DOHH2 (cell line): ENCODE measurements around the gene MYO1B.

Source experiments
- EZH2phosphoT487 ChIP-seq: fragments of 200-600 bp; sonication (generic); IDR thresholded peaks from 2 replicates; pipeline ENCODE4 v1.6.1; 2017; ENCODE audit warnings: borderline replicate concordance, mild to moderate bottlenecking, antibody characterized with exemption, low read length, moderate library complexity, mixed read lengths
- TF ChIP-seq, protein P1 (sequence below): fragments of 200-600 bp; sonication (generic); IDR thresholded peaks from one replicate; pipeline ENCODE4 v1.5.1; 2014; ENCODE audit warnings: antibody characterized with exemption, mild to moderate bottlenecking, low read depth, low read length; ENCODE audit not compliant: poor library complexity, severe bottlenecking

DNA sequence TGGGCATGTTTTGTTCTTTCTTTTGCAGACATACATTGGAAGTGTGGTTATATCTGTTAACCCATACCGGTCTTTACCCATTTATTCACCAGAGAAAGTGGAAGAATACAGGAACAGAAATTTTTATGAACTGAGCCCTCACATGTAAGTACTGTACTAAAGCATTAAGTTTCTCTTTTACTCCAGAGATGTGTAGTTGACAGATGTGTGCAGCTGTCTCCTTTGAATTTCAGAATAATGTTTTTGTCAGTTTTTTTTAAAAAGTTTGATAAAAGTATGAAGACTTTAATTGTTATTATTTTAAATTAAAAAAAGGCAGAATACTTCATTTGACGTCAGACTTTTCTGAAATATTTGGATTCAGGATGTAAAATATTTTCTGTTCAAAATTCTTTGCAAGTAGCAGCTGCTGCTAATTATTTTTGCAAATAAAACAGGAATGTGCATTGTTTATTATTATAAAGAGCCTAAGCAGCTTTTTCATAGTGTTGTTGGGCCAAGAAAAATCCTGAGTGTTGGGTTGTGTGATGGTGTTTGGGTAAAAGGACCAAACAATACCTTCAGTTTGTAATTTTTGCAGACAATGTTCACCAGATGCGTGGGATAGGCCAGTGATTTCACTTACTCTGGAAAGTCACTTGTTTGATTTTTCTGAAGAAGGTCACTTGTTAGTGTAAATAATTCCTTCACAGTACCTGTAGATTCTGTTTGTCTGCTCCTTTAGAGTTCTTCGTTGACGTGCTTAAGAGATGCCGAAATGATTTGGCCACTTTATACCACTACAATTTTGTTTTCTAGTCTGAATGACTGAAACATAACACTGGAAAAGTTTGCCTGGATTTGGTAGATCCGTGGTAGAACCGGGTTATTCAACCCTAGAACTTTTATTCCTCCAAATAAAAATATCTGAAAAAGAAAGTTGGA lies 51.1 kb downstream of the MYO1B start:
- TF ChIP-seq, protein P1, sequence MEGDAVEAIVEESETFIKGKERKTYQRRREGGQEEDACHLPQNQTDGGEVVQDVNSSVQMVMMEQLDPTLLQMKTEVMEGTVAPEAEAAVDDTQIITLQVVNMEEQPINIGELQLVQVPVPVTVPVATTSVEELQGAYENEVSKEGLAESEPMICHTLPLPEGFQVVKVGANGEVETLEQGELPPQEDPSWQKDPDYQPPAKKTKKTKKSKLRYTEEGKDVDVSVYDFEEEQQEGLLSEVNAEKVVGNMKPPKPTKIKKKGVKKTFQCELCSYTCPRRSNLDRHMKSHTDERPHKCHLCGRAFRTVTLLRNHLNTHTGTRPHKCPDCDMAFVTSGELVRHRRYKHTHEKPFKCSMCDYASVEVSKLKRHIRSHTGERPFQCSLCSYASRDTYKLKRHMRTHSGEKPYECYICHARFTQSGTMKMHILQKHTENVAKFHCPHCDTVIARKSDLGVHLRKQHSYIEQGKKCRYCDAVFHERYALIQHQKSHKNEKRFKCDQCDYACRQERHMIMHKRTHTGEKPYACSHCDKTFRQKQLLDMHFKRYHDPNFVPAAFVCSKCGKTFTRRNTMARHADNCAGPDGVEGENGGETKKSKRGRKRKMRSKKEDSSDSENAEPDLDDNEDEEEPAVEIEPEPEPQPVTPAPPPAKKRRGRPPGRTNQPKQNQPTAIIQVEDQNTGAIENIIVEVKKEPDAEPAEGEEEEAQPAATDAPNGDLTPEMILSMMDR: no peak
- TF ChIP-seq EZH2phosphoT487: no peak
